ENCODE measurements around the gene CAMK2A. TPM values are rescaled to one million over a fixed set of nuclear protein-coding genes. Genes with fewer than 3 reads are reported as not detected.
A peak's percentile ranks its signal among the peaks of the same experiment; 100 is the strongest.

Gene CAMK2A
- total and polyA plus RNA-seq, 2 of the 4 experiments (the other 2 are of a cell fraction), result 0.18 to 0.19 TPM

DNA sequence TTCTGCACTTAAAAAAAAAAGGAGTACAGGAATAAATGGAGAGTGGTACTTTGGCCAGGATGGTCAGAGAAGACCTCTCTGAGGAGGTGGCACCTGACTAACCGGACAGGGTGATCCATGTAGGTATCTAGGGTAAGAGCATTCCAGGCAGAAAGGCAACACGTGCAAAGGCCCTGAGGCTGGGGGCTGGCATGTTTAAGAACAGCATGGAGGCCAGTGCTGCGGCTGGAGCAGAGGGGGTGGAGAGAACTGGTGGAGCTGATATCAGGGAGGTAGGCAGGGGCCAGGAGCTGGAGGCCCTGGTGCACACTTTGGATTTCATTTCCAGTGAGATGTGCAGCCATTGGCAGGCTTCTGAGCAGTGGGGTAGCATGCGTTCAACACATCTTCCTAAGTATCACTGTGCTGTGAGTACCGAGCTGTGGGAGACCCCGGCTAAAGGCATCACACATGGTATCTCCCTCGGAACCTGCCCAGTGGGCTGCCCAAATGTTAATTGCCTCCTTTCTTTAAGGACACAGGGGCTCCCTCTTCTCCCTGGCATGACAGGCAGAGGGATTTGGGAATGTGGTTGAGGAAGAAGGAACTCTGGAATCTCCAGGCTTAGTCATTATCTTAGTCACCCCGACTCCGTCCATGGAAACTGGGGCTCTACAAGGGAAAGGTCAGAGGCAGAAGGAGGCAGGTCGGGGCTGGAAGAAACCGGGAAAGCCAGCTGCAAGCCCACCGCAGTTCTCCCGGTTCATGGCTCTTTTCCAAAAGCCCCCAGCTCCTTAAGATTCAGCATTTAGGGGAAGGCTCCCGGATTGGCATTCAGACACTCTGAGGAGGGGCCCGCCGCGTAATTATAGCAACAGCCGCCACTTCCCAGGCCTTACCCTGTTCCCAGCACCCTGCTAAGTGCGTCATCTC lies 81.1 kb downstream of the CAMK2A start:
- peak overlapping the region; percentile 8; the same call in 1 of the 2 replicates for H3K4me2 ChIP-seq (ENCODE audit: low read depth, low read length)
- peak overlapping the region; percentile 59 for H2AFZ ChIP-seq (replicated peaks; ENCODE audit: low read length, poor library complexity)

More for the DNA sequence above, 81.1 kb downstream of the CAMK2A start:
- H3K79me1 ChIP-seq (ENCODE audit: low read depth in 1 of 2, low read length in 2 of 2), result no peaks in the 10 kb centered on the region
- H3K23ac ChIP-seq (ENCODE audit: low read depth, low read length), result no peak overlapping the region
- H3K27ac ChIP-seq (ENCODE audit: insufficient read depth, low read length), result no peak overlapping the region
- no peaks in the 10 kb centered on the region for H3K9me3 ChIP-seq (ENCODE audit: control insufficient read depth, insufficient read depth, low read length)
- H2BK120ac ChIP-seq (ENCODE audit: low read depth, low read length), result peak overlapping the region; percentile 69
- H2BK20ac ChIP-seq (ENCODE audit: low read depth, low read length), result peak overlapping the region; percentile 38
- no peak overlapping the region for H2BK5ac ChIP-seq (ENCODE audit: low read depth, low read length, poor library complexity, severe bottlenecking)
- H4K5ac ChIP-seq (ENCODE audit: low read depth, low read length), result peak overlapping the region; percentile 7; the same call in 1 of the 2 replicates
- ATAC-seq (ENCODE audit: low read depth) (peak; percentile 78), DNase-seq (peak; percentile 79)
- dilution Hi-C loops (cut with HindIII; ENCODE audit: low sequenced_read_pairs, unreplicated experiment), result no loop called here
- TF ChIP-seq MAFK (IDR thresholded peaks at IDR 0.05; ENCODE audit: low read depth, low read length) (no peak), FOS (IDR thresholded peaks at IDR 0.05; ENCODE audit: low read depth, low read length) (0 out of 2 replicates have a peak, but pooled peaks have one; percentile 33)
- H2BK15ac ChIP-seq (ENCODE audit: low read depth, low read length), result peak overlapping the region; percentile 76; the same call in 1 of the 3 replicates
- 73% methylated on average over 11 of the region's 19 CpGs; no CpG with 5 or more reads in 1 of the 2 experiments for WGBS, 2 experiments (ENCODE audit: extremely low coverage in 2 of 2, insufficient read length in 1 of 2)
- BruUV-seq (replicated peaks), result no TSS peak
- no peaks in the 10 kb centered on the region for H3K27me3 ChIP-seq (ENCODE audit: control insufficient read depth, insufficient read depth, low read length)
- ChIA-PET CTCF (interaction anchor here (0.7 to 1.8 kb wide), 2 partner anchors 46 to 143 kb away, joined by 4 read pairs; no protein-coding TSS in a partner anchor), POLR2A (ENCODE audit: unreplicated experiment) (no interaction called here)
- no peaks in the 10 kb centered on the region for H4K20me1 ChIP-seq (ENCODE audit: insufficient read depth, low read length)
- peaks cover 11% of the 10 kb centered on the region for H3K4me1 ChIP-seq (ENCODE audit: control insufficient read depth, insufficient read depth, low read length)
- H3K9ac ChIP-seq (ENCODE audit: low read depth, low read length), result no peak overlapping the region
- H3K4ac ChIP-seq (ENCODE audit: low read depth, low read length), result peak overlapping the region; percentile 55; the same call in 1 of the 2 replicates
- peak overlapping the region; percentile 34 for H3K14ac ChIP-seq (replicated peaks; ENCODE audit: low read depth, low read length)
- H3K9me1 ChIP-seq (ENCODE audit: insufficient read depth, low read length), result peaks cover 6% of the 10 kb centered on the region; the same call in 1 of the 2 replicates
- H3K56ac ChIP-seq (ENCODE audit: extremely low read depth, insufficient read depth, low read length), result no peak overlapping the region
- no peak overlapping the region for H3K4me3 ChIP-seq (ENCODE audit: insufficient read depth, low read depth, low read length)
- H4K91ac ChIP-seq (ENCODE audit: insufficient read depth, low read depth, low read length), result no peak overlapping the region
- no peak overlapping the region; the same call in 1 of the 2 replicates for H3K18ac ChIP-seq (ENCODE audit: low read depth, low read length)
- 0 out of 4 replicates have a peak overlapping the region, but pooled peaks of 1 of the 2 experiments have one; percentile 18 for H4K8ac ChIP-seq (ENCODE audit: low read depth in 2 of 2, low read length in 2 of 2)
- H2AK9ac ChIP-seq (replicated peaks; ENCODE audit: low read depth, low read length, poor library complexity), result peak overlapping the region; percentile 60
- in situ Hi-C loops (cut with MboI; ENCODE audit: low sequenced_read_pairs), result loop anchor here (5.0 to 25.0 kb wide), 2 partner anchors 36 to 571 kb away; no protein-coding TSS in a partner anchor
- intact Hi-C loops (cut with micrococcal nuclease), result no loop called here
- H2AK5ac ChIP-seq (ENCODE audit: low read depth, low read length), result peak overlapping the region; percentile 33; the same call in 1 of the 2 replicates
- no peaks in the 10 kb centered on the region for H3K36me3 ChIP-seq (ENCODE audit: control insufficient read depth, insufficient read depth, low read length)

Measured in IMR-90 (cell line).